Central memory CD8-positive, alpha-beta T cell (primary cell): ENCODE data around the gene NKAIN2.

Experiments
- ATAC-seq: fragments of 150-1000 bp; cut with Tn5 transposase; replicated peaks from 2 replicates; pipeline ENCODE4 v1.10.0; 2022; ENCODE audit warnings: mild to moderate bottlenecking, moderate FRiP score, moderate number of reproducible peaks; ENCODE audit not compliant: poor library complexity, severe bottlenecking; ENCODE audit errors: extremely low read depth
- DNase-seq, 2 donors: peaks; one replicate each; pipeline ENCODE4 v3.0.0; 2021; ENCODE audit warnings: low spot score in 2 of 2
- H3K27ac Mint-ChIP-seq: one replicate; pipeline ENCODE4 v1.8.0; 2022; ENCODE audit warnings: low read depth, mild to moderate bottlenecking, moderate library complexity, mixed read lengths
- H3K27me3 Mint-ChIP-seq: one replicate; pipeline ENCODE4 v1.8.0; 2022; ENCODE audit warnings: mixed read lengths
- H3K36me3 Mint-ChIP-seq: one replicate; pipeline ENCODE4 v1.8.0; 2022; ENCODE audit warnings: mild to moderate bottlenecking, moderate library complexity, mixed read lengths; ENCODE audit not compliant: insufficient read depth
- H3K4me1 Mint-ChIP-seq: one replicate; pipeline ENCODE4 v1.8.0; 2022; ENCODE audit warnings: mixed read lengths
- H3K4me3 Mint-ChIP-seq: one replicate; pipeline ENCODE4 v1.8.0; 2022; ENCODE audit warnings: mild to moderate bottlenecking, moderate library complexity, mixed read lengths
- H3K9me3 Mint-ChIP-seq: one replicate; pipeline ENCODE4 v1.8.0; 2022; ENCODE audit warnings: mixed read lengths

NKAIN2 gene

DNA sequence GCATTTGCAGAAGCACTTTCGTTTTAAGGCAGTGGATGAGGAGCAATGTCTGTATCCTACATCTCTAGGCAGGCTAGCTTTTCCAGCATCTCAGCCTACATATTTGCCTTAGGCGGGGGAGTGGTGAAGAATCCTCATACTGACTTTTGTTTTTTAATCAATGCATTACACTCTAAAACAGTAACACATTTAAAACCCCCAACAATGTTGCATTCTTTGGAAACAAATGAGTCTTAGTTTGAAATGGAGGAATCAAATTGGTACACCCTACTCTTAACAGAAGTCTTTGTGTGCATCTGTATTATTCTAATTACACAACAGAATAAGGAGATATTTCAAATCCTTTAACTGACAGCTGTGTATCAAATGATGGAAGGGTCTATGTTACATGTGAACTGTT, 9.0 kb downstream of the NKAIN2 start:
- H3K4me3 Mint-ChIP-seq: no peak overlapping the region
- no peak overlapping the region for H3K27ac Mint-ChIP-seq
- H3K9me3 Mint-ChIP-seq: peaks cover 6% of the 10 kb centered on the region
- DNase-seq (no peak), ATAC-seq (no peak)
- no peaks in the 10 kb centered on the region for H3K27me3 Mint-ChIP-seq
- H3K4me1 Mint-ChIP-seq: no peaks in the 10 kb centered on the region
- no peaks in the 10 kb centered on the region for H3K36me3 Mint-ChIP-seq

DNA sequence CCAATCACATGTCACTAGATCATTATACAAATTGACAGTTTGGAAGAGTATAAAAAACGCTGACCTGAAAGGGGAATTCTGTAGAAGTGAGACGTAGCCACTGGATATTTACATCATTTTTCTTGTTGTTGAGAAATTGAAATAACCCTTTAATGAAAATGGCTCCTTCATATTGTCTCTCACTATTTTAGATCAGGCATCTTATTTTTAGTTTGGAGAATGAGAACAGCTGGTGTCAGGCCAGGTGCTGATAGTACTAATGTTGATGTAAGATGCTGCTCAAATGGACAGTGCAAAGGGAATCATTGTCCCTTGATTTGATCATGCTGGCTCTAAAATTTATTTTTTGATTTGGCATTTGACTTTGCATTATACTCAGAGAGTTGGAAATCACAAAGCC, 17.4 kb downstream of the NKAIN2 start:
- no peaks in the 10 kb centered on the region for H3K27me3 Mint-ChIP-seq

DNA sequence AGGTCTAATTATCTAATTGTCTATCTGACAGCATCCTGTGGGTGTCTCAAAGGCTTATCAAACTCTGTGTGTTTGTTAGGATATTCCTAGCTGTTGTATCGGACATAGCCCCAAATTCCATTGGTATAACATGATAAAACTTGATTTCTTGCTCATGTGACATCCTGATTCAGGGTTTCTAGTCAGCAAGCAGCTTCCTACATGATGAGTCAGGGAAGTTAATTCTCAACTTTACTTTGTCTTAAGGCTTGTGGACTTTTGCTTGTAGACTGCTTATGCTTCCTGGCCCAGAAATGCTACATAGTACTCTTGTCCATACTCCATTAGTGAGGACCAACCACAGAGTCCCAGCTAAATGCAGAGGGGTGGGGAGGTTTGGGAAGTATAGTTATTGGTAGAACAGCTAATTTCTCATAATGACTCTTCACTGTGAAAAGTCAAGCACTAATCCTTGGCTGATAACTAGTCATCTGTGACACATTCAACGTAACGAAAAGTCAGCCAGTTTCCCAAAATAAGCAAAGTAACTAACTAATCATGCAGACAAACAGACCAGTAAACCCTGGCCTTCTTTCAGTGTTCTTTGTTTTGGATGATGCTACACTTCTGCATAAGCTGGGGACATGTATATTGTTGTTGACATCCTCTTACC, 25.8 kb downstream of the NKAIN2 start:
- no peak for DNase-seq
- ATAC-seq: no peak
- Mint-ChIP-seq H3K36me3 (no peaks in the 10 kb centered on the region), H3K27me3 (no peaks in the 10 kb centered on the region), H3K4me3 (no peak overlapping the region), H3K4me1 (no peaks in the 10 kb centered on the region), H3K27ac (no peak overlapping the region), H3K9me3 (peaks cover 10% of the 10 kb centered on the region)

More for the DNA sequence above, 17.4 kb downstream of the NKAIN2 start:
- H3K9me3 Mint-ChIP-seq: peaks cover 21% of the 10 kb centered on the region
- H3K4me3 Mint-ChIP-seq: no peak overlapping the region
- ATAC-seq (no peak), DNase-seq (no peak)
- no peaks in the 10 kb centered on the region for H3K36me3 Mint-ChIP-seq
- H3K27ac Mint-ChIP-seq: no peak overlapping the region
- H3K4me1 Mint-ChIP-seq: no peaks in the 10 kb centered on the region

DNA sequence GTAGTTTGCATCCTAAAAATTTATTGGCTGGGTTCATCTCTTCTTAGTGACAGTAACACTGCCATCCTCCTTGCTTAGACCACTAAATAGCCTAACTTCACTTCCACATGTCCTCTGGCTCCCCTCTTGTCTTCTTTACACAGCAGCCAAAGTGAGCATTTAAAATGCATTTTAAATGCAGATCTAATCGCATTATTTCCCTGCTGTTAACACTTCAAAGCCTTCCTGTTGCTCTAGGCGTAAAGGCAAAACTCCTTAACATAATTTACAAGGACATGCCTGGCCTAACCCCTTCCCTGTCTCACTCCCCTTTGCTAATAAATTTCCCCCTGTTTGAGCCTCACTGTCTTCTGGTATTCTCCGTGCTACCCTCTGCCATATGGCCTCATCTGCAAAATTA, 26.5 kb downstream of the NKAIN2 start:
- Mint-ChIP-seq H3K36me3 (no peaks in the 10 kb centered on the region), H3K9me3 (peaks cover 10% of the 10 kb centered on the region), H3K27ac (no peak overlapping the region), H3K4me3 (no peak overlapping the region), H3K4me1 (no peaks in the 10 kb centered on the region), H3K27me3 (no peaks in the 10 kb centered on the region)
- ATAC-seq (no peak), DNase-seq (no peak)

DNA sequence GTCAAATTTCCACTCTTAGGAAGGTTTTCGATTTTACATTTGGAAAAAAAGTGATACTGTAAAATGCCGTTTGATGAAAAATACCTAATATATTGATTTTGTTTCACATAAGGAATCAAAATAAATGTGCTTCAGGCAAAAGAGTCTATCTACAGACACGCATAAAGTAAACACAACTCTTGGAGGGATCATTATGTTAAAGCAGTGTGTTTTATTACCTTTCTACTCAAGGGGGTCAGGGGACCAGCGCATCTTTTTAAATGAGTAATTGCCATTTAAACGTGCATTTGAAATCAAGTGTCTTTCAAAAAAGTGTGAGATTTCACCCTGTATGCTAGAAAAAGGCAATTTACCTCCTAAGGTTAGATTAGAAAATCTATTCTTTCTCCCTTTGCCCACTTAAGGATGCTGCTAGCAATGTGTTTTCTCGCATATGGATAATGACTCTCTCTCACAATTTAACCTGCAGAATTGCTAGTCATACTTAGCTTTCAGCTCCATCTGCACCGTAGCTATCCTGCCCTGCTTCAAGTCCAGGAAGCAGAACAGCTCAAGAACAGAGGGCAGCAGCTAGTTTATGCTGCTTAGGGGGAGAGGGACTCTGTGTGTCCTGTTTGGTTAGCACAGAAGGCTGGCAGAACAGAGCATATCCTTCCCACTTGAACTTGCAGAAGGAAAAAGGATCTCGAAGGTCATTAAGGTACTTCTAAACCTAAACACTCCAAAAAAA, 35.0 kb downstream of the NKAIN2 start:
- no peak for ATAC-seq
- Mint-ChIP-seq H3K4me1 (no peaks in the 10 kb centered on the region), H3K27ac (no peak overlapping the region), H3K9me3 (peaks cover 5% of the 10 kb centered on the region), H3K4me3 (no peak overlapping the region), H3K36me3 (no peaks in the 10 kb centered on the region), H3K27me3 (no peaks in the 10 kb centered on the region)
- no peak for DNase-seq

DNA sequence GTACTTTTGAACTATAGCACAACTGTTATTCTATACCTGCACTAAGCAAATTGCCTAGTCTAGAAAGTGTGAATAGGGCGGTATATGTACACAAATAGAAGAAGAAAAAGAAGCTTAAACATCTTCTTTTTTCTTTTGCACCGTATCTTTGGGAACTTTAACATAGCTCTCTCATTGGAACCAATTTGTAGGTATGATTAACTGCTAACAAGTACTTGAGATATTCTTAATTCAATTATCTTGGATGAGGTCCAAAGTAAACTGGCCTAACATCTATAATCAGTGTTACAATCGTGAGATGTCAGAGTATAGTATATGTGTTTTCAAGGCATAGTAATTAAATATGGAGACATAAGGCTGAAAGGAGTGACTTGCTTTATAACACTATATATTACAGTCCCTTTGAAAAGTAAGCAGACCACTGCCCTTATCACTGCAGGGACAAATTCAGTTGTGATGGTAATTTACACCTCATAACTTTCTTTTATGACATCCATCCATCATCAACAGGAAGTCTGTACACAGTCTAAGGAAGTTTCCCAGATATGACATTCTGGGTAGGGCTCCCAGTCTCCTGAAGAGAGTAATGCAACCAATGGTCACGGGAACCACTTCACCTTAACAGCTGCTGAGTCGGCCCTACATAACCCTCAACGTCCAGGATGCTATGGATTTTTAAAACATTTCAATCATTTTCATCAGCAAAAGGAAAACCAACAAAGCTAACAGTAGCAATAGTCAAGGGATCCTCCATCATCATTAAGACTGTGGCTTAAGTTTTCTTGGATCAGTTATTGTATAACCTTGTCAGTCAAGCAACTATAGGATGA, 37.6 kb downstream of the NKAIN2 start:
- no peak for ATAC-seq
- Mint-ChIP-seq H3K27me3 (no peaks in the 10 kb centered on the region), H3K4me1 (no peaks in the 10 kb centered on the region)

DNA sequence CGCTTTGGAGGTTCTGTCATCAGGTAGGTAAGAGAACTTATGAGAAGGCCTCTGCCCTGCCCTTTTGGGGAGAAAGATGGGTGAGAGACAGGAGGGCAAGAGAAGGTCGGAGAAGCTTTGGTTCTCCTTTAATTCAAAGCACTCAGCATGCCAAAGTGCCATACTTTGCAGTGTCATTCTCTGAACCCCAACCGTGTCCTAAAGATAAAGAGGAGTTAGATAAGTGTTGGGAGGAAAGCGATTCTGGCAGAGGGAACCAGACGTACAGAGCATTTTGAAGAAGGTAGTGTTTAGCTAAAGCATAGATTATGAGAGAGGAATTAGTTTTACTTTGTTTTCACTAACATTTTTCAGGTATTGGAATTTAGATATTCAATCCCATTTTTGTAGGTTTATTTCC, 40.3 kb downstream of the NKAIN2 start:
- Mint-ChIP-seq H3K36me3 (no peaks in the 10 kb centered on the region), H3K27ac (no peak overlapping the region), H3K9me3 (no peaks in the 10 kb centered on the region), H3K27me3 (no peaks in the 10 kb centered on the region), H3K4me3 (no peak overlapping the region), H3K4me1 (no peaks in the 10 kb centered on the region)
- DNase-seq (no peak), ATAC-seq (no peak)

More for the DNA sequence above, 37.6 kb downstream of the NKAIN2 start:
- Mint-ChIP-seq H3K4me3 (no peak overlapping the region), H3K36me3 (no peaks in the 10 kb centered on the region), H3K9me3 (peaks cover 5% of the 10 kb centered on the region), H3K27ac (no peak overlapping the region)
- no peak for DNase-seq

DNA sequence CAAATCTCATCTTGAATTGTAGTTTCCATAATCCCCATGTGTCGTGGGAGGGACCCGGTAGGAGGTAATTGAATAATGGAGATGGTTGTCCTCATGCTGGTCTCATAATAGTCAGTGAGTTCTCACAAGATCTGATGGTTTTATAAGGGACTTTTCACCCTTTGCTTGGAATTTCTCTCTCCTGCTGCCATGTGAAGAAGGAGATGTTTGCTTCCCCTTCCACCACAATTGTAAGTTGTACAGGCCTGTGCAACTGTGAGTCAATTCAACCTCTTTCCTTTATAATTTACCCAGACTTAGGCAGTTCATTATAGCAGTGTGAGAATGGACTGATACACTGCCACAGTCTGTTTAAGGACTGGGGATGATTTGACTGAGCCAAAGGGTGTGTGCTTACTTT, 44.7 kb downstream of the NKAIN2 start:
- DNase-seq (no peak), ATAC-seq (no peak)
- H3K27ac Mint-ChIP-seq: no peak overlapping the region
- peaks cover 5% of the 10 kb centered on the region for H3K9me3 Mint-ChIP-seq
- H3K4me3 Mint-ChIP-seq: no peak overlapping the region
- no peaks in the 10 kb centered on the region for H3K4me1 Mint-ChIP-seq
- H3K36me3 Mint-ChIP-seq: no peaks in the 10 kb centered on the region
- H3K27me3 Mint-ChIP-seq: no peaks in the 10 kb centered on the region

DNA sequence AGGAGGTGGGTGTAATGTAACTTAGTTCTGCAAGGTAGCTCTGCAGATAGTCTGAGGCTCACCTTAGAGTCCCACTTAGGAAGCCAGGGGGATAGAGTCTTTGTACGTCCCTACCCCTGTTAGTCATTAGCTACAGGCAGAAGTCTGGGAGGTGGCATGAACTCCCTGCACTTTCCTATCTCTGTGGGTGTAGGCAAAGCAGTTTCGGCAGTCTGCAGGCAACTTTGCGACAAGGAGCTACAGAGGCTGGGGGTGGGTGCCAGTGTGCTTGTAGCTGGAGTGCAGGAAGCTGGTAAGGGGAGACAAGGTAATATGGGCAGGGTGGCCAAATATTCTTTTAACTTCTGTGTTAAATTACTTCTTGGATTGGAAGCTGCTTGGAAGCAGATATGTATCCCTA, 45.7 kb downstream of the NKAIN2 start:
- no peaks in the 10 kb centered on the region for H3K36me3 Mint-ChIP-seq
- no peak for ATAC-seq
- H3K27ac Mint-ChIP-seq: no peak overlapping the region
- H3K4me1 Mint-ChIP-seq: no peaks in the 10 kb centered on the region
- H3K27me3 Mint-ChIP-seq: no peaks in the 10 kb centered on the region
- no peak for DNase-seq
- H3K9me3 Mint-ChIP-seq: peaks cover 5% of the 10 kb centered on the region
- no peak overlapping the region for H3K4me3 Mint-ChIP-seq

DNA sequence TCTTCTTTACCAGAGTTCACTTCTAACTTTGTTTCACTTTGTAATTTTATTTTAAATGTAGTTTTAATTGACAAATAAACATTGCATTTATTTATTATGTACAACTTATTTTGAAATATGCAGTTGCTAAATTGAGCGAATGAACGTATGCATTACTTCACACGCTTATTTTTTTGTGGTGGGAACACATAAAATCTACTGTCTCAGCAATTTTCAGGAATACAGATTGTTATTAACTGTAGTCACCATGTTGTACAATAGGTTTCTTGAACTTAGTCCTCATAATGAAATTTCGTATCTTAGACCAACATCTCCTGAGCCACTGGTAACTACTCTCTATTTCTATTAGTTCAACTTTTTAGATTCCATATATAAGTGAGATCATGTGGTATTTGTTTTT, 46.9 kb downstream of the NKAIN2 start:
- H3K4me1 Mint-ChIP-seq: no peaks in the 10 kb centered on the region
- H3K27me3 Mint-ChIP-seq: no peaks in the 10 kb centered on the region
- ATAC-seq: no peak

DNA sequence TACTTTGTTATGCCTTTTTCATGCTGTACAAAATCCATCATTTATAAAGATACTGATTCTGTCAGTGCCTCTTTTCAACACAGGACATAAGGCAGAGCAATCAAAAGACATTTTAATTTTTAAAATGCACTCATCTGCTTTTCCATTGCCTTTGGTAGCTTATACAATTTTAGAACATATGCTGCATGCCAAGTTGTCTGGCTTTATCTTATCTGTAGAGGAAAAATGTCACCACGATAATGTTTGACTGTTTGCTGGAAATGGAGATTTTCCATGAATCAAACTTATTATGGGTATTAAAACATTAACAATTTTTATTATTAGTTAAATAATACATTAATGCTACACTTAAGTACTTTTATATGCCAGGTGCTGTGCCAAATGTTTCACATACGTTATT, 50.5 kb downstream of the NKAIN2 start:
- no peaks in the 10 kb centered on the region for H3K36me3 Mint-ChIP-seq

More for the DNA sequence above, 46.9 kb downstream of the NKAIN2 start:
- Mint-ChIP-seq H3K9me3 (peaks cover 5% of the 10 kb centered on the region), H3K27ac (no peak overlapping the region), H3K36me3 (no peaks in the 10 kb centered on the region), H3K4me3 (no peak overlapping the region)
- no peak for DNase-seq

DNA sequence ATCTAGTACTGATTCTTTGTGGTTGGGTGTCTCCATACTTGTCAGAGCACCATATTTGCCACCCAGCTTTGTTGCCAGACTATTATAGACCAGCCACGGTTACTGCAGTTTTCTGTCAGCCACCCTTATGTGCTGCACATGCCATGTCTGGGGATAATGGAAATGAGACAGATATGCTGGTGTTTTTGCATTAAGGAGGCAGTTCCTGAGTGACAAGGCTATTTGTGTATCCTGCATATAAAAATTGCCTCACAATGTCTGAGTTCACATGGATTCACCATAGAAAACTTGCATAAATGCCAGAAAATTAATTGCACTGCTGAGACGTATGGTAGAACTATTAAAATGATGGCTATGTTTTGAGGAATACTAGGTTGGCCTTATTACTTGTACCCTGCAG, 51.8 kb downstream of the NKAIN2 start:
- DNase-seq: no peak
- no peaks in the 10 kb centered on the region for H3K36me3 Mint-ChIP-seq
- no peak overlapping the region for H3K27ac Mint-ChIP-seq
- no peaks in the 10 kb centered on the region for H3K27me3 Mint-ChIP-seq
- ATAC-seq: no peak
- no peaks in the 10 kb centered on the region for H3K4me1 Mint-ChIP-seq
- H3K9me3 Mint-ChIP-seq: peaks cover 10% of the 10 kb centered on the region
- H3K4me3 Mint-ChIP-seq: no peak overlapping the region

More for the DNA sequence above, 50.5 kb downstream of the NKAIN2 start:
- ATAC-seq: no peak
- DNase-seq: no peak
- H3K4me3 Mint-ChIP-seq: no peak overlapping the region
- no peaks in the 10 kb centered on the region for H3K4me1 Mint-ChIP-seq
- no peaks in the 10 kb centered on the region for H3K27me3 Mint-ChIP-seq
- H3K9me3 Mint-ChIP-seq: peaks cover 10% of the 10 kb centered on the region
- H3K27ac Mint-ChIP-seq: no peak overlapping the region

DNA sequence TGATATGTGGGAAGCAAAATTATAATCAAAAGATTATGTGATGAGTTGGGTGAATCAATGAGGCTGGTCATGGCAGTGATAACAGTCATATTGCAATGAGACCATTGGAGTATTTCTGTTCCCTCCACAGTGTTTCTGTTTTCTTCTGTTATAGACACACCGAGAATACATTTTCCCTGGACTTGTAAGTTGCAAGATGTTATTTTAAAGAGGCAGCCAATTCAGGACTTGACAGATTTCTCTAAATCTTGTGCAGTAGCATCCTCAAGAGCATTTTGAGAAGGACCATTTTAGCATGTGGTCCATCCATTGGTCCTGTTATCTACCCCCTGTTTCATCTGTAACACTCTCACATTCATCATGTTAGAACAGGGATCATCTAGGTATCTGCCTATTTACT, 55.6 kb downstream of the NKAIN2 start:
- Mint-ChIP-seq H3K36me3 (no peaks in the 10 kb centered on the region), H3K27ac (no peak overlapping the region), H3K27me3 (no peaks in the 10 kb centered on the region), H3K9me3 (peaks cover 17% of the 10 kb centered on the region), H3K4me1 (no peaks in the 10 kb centered on the region), H3K4me3 (no peak overlapping the region)
- no peak for DNase-seq
- no peak for ATAC-seq
